ENCODE data around the gene SPRING1.

The SPRING1 gene

GRCh38 chr12:116736962-116737773 is 701 bp downstream of the SPRING1 start:
- peak; percentile 16 for DNase-seq

GRCh38 chr12:116735951-116736599 is 1.8 kb downstream of the SPRING1 start:
- DNase-seq: peak; percentile 24

GRCh38 chr12:116735084-116735483 is 2.8 kb downstream of the SPRING1 start:
- DNase-seq: no peak

- DNase-seq: no peak
Observed at GRCh38 chr12:116734156-116734768, 3.6 kb downstream of the SPRING1 start.

GRCh38 chr12:116731801-116732200 is 6.1 kb downstream of the SPRING1 start:
- DNase-seq: no peak

GRCh38 chr12:116727891-116728290 is 10.0 kb downstream of the SPRING1 start:
- no peak for DNase-seq

- DNase-seq: no peak
Observed at GRCh38 chr12:116727261-116727660, 10.6 kb downstream of the SPRING1 start.

- no peak for DNase-seq
Observed at GRCh38 chr12:116726694-116727093, 11.2 kb downstream of the SPRING1 start.

GRCh38 chr12:116722245-116722644 is 15.6 kb downstream of the SPRING1 start:
- no peak for DNase-seq

GRCh38 chr12:116719731-116720528 is 17.9 kb downstream of the SPRING1 start:
- no peak for DNase-seq

- DNase-seq: no peak
Observed at GRCh38 chr12:116718655-116719454, 19.0 kb downstream of the SPRING1 start.

- no peak for DNase-seq
Observed at GRCh38 chr12:116717466-116718437, 20.1 kb downstream of the SPRING1 start.

- no peak for DNase-seq
Observed at GRCh38 chr12:116714175-116714574, 23.7 kb downstream of the SPRING1 start.

GRCh38 chr12:116713527-116713926 is 24.3 kb downstream of the SPRING1 start:
- DNase-seq: no peak

- no peak for DNase-seq
Observed at GRCh38 chr12:116712458-116713303, 25.2 kb downstream of the SPRING1 start.

- no peak for DNase-seq
Observed at GRCh38 chr12:116710370-116711150, 27.3 kb downstream of the SPRING1 start.

- no peak for DNase-seq
Observed at GRCh38 chr12:116709768-116710167, 28.1 kb downstream of the SPRING1 start.

GRCh38 chr12:116708826-116709756 is 28.8 kb downstream of the SPRING1 start:
- peak; percentile 65 for DNase-seq
